Measurements from ENCODE around the gene PRKG1. TPM values are rescaled to one million over a fixed set of nuclear protein-coding genes. Genes with fewer than 3 reads are reported as not detected.

PRKG1 gene
- total RNA-seq, 1 experiment from 2014 or later: 16.5 TPM

DNA sequence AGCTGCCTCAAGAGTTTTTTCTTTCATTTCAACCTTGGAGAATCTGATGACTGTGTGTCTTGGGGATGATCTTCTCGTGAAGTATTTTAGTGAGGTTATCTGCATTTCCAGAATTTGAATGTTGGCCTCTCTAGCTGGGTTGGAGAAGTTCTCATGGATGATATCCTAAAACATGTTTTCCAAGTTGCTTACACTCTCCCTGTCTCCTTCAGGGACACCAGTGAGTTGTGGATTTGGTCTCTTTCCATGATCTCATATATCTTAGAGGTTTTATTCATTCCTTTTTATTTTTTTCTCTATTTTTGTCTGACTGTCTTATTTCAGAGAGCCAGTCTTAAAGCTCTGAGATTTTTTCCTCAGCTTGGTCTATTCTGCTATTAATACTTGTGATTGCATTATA is 907.4 kb downstream of the PRKG1 start:
- ATAC-seq (no peak), DNase-seq (ENCODE audit: low spot score) (no peak)
- peaks cover 13% of the 10 kb centered on the region for H3K36me3 Mint-ChIP-seq
- H3K27ac Mint-ChIP-seq: no peak overlapping the region
- no peaks in the 10 kb centered on the region for H3K27me3 Mint-ChIP-seq (ENCODE audit: low read depth)
- ChIA-PET CTCF (interaction anchor here (1.1 kb wide), 1 partner anchor 22 kb away, joined by 3 read pairs; no protein-coding TSS in a partner anchor), POLR2A (no interaction called here)
- TF ChIP-seq EMX1 (CRISPR knock-in tag; IDR thresholded peaks at IDR 0.05): no peak
- no peak for TF ChIP-seq ZNF423 (CRISPR knock-in tag; IDR thresholded peaks at IDR 0.05)
- TF ChIP-seq SP1 (CRISPR knock-in tag; conservative IDR thresholded peaks at IDR 0.05): no peak
- TF ChIP-seq, protein P1, sequence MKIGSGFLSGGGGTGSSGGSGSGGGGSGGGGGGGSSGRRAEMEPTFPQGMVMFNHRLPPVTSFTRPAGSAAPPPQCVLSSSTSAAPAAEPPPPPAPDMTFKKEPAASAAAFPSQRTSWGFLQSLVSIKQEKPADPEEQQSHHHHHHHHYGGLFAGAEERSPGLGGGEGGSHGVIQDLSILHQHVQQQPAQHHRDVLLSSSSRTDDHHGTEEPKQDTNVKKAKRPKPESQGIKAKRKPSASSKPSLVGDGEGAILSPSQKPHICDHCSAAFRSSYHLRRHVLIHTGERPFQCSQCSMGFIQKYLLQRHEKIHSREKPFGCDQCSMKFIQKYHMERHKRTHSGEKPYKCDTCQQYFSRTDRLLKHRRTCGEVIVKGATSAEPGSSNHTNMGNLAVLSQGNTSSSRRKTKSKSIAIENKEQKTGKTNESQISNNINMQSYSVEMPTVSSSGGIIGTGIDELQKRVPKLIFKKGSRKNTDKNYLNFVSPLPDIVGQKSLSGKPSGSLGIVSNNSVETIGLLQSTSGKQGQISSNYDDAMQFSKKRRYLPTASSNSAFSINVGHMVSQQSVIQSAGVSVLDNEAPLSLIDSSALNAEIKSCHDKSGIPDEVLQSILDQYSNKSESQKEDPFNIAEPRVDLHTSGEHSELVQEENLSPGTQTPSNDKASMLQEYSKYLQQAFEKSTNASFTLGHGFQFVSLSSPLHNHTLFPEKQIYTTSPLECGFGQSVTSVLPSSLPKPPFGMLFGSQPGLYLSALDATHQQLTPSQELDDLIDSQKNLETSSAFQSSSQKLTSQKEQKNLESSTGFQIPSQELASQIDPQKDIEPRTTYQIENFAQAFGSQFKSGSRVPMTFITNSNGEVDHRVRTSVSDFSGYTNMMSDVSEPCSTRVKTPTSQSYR (CRISPR knock-in tag; IDR thresholded peaks at IDR 0.05): no peak
- TF ChIP-seq ZNF671 (CRISPR knock-in tag; IDR thresholded peaks at IDR 0.05): no peak
- TF ChIP-seq, protein P2, sequence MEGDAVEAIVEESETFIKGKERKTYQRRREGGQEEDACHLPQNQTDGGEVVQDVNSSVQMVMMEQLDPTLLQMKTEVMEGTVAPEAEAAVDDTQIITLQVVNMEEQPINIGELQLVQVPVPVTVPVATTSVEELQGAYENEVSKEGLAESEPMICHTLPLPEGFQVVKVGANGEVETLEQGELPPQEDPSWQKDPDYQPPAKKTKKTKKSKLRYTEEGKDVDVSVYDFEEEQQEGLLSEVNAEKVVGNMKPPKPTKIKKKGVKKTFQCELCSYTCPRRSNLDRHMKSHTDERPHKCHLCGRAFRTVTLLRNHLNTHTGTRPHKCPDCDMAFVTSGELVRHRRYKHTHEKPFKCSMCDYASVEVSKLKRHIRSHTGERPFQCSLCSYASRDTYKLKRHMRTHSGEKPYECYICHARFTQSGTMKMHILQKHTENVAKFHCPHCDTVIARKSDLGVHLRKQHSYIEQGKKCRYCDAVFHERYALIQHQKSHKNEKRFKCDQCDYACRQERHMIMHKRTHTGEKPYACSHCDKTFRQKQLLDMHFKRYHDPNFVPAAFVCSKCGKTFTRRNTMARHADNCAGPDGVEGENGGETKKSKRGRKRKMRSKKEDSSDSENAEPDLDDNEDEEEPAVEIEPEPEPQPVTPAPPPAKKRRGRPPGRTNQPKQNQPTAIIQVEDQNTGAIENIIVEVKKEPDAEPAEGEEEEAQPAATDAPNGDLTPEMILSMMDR (IDR thresholded peaks at IDR 0.05): no peak
- TF ChIP-seq, protein P3, sequence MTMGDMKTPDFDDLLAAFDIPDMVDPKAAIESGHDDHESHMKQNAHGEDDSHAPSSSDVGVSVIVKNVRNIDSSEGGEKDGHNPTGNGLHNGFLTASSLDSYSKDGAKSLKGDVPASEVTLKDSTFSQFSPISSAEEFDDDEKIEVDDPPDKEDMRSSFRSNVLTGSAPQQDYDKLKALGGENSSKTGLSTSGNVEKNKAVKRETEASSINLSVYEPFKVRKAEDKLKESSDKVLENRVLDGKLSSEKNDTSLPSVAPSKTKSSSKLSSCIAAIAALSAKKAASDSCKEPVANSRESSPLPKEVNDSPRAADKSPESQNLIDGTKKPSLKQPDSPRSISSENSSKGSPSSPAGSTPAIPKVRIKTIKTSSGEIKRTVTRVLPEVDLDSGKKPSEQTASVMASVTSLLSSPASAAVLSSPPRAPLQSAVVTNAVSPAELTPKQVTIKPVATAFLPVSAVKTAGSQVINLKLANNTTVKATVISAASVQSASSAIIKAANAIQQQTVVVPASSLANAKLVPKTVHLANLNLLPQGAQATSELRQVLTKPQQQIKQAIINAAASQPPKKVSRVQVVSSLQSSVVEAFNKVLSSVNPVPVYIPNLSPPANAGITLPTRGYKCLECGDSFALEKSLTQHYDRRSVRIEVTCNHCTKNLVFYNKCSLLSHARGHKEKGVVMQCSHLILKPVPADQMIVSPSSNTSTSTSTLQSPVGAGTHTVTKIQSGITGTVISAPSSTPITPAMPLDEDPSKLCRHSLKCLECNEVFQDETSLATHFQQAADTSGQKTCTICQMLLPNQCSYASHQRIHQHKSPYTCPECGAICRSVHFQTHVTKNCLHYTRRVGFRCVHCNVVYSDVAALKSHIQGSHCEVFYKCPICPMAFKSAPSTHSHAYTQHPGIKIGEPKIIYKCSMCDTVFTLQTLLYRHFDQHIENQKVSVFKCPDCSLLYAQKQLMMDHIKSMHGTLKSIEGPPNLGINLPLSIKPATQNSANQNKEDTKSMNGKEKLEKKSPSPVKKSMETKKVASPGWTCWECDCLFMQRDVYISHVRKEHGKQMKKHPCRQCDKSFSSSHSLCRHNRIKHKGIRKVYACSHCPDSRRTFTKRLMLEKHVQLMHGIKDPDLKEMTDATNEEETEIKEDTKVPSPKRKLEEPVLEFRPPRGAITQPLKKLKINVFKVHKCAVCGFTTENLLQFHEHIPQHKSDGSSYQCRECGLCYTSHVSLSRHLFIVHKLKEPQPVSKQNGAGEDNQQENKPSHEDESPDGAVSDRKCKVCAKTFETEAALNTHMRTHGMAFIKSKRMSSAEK (CRISPR knock-in tag; IDR thresholded peaks at IDR 0.05; ENCODE audit: borderline replicate concordance): no peak
- TF ChIP-seq NFYB (CRISPR knock-in tag; conservative IDR thresholded peaks at IDR 0.05; ENCODE audit: low read depth): no peak
- TF ChIP-seq, protein P4, sequence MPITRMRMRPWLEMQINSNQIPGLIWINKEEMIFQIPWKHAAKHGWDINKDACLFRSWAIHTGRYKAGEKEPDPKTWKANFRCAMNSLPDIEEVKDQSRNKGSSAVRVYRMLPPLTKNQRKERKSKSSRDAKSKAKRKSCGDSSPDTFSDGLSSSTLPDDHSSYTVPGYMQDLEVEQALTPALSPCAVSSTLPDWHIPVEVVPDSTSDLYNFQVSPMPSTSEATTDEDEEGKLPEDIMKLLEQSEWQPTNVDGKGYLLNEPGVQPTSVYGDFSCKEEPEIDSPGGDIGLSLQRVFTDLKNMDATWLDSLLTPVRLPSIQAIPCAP (CRISPR knock-in tag; IDR thresholded peaks at IDR 0.05): no peak
- TF ChIP-seq, protein P5, sequence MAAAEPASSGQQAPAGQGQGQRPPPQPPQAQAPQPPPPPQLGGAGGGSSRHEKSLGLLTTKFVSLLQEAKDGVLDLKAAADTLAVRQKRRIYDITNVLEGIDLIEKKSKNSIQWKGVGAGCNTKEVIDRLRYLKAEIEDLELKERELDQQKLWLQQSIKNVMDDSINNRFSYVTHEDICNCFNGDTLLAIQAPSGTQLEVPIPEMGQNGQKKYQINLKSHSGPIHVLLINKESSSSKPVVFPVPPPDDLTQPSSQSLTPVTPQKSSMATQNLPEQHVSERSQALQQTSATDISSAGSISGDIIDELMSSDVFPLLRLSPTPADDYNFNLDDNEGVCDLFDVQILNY (CRISPR knock-in tag; IDR thresholded peaks at IDR 0.05): no peak
- TF ChIP-seq, protein P6, sequence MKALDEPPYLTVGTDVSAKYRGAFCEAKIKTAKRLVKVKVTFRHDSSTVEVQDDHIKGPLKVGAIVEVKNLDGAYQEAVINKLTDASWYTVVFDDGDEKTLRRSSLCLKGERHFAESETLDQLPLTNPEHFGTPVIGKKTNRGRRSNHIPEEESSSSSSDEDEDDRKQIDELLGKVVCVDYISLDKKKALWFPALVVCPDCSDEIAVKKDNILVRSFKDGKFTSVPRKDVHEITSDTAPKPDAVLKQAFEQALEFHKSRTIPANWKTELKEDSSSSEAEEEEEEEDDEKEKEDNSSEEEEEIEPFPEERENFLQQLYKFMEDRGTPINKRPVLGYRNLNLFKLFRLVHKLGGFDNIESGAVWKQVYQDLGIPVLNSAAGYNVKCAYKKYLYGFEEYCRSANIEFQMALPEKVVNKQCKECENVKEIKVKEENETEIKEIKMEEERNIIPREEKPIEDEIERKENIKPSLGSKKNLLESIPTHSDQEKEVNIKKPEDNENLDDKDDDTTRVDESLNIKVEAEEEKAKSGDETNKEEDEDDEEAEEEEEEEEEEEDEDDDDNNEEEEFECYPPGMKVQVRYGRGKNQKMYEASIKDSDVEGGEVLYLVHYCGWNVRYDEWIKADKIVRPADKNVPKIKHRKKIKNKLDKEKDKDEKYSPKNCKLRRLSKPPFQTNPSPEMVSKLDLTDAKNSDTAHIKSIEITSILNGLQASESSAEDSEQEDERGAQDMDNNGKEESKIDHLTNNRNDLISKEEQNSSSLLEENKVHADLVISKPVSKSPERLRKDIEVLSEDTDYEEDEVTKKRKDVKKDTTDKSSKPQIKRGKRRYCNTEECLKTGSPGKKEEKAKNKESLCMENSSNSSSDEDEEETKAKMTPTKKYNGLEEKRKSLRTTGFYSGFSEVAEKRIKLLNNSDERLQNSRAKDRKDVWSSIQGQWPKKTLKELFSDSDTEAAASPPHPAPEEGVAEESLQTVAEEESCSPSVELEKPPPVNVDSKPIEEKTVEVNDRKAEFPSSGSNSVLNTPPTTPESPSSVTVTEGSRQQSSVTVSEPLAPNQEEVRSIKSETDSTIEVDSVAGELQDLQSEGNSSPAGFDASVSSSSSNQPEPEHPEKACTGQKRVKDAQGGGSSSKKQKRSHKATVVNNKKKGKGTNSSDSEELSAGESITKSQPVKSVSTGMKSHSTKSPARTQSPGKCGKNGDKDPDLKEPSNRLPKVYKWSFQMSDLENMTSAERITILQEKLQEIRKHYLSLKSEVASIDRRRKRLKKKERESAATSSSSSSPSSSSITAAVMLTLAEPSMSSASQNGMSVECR (CRISPR knock-in tag; IDR thresholded peaks at IDR 0.05; ENCODE audit: borderline replicate concordance): no peak
- no peak for TF ChIP-seq FOXK1 (CRISPR knock-in tag; IDR thresholded peaks at IDR 0.05)
- no peak for TF ChIP-seq FOXP1 (CRISPR knock-in tag; IDR thresholded peaks at IDR 0.05; ENCODE audit: borderline replicate concordance)
- TF ChIP-seq, protein P7, sequence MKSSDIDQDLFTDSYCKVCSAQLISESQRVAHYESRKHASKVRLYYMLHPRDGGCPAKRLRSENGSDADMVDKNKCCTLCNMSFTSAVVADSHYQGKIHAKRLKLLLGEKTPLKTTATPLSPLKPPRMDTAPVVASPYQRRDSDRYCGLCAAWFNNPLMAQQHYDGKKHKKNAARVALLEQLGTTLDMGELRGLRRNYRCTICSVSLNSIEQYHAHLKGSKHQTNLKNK (CRISPR knock-in tag; IDR thresholded peaks at IDR 0.05): no peak
- no peak overlapping the region for H3K4me3 Mint-ChIP-seq
- H3K4me1 Mint-ChIP-seq: peaks cover 4% of the 10 kb centered on the region; the same call in 1 of the 2 replicates
- peaks cover 16% of the 10 kb centered on the region for H3K9me3 Mint-ChIP-seq

Measured in WTC11 (cell line).